Ovary (tissue), 9 donors: ENCODE data around the gene TMEFF2. TPM values are rescaled to one million over a fixed set of nuclear protein-coding genes. Genes with fewer than 3 reads are reported as not detected.

ENCODE experiments used
- DNase-seq, 5 donors: peaks; one replicate each; pipeline ENCODE4 v3.0.0-alpha.2; 2019 to 2020
- H3K27ac ChIP-seq, 2 donors: fragments of 200-600 bp; one replicate each; pipeline versions ENCODE4 v1.5.1 to v1.8.0; 2019 to 2022
- H3K27me3 ChIP-seq: fragments of 200-600 bp; one replicate; pipeline ENCODE4 v1.8.0; 2022
- H3K36me3 ChIP-seq: fragments of 200-600 bp; sonication (generic); one replicate; pipeline ENCODE4 v1.5.1; 2019
- H3K4me1 ChIP-seq: one replicate; pipeline ENCODE4 v1.8.1; 2013; ENCODE audit warnings: mild to moderate bottlenecking, moderate library complexity; ENCODE audit not compliant: insufficient read depth
- H3K4me3 ChIP-seq: fragments of 200-600 bp; sonication (generic); one replicate; pipeline ENCODE4 v1.5.1; 2017
- H3K9me3 ChIP-seq, 2 donors: fragments of 200-600 bp in 1 of 2; sonication (generic) in 1 of 2; one replicate each; pipeline versions ENCODE4 v1.5.1 to v1.8.1; 2013 to 2019; ENCODE audit warnings: mild to moderate bottlenecking in 1 of 2, moderate library complexity in 1 of 2
- CTCF ChIP-seq, 3 donors: fragments of 450-650 bp in 2 of 3; fragments of 200-600 bp in 1 of 3; IDR thresholded peaks; one replicate each; pipeline versions ENCODE4 v1.5.1 to v1.8.0; 2016 to 2022; ENCODE audit warnings: antibody characterized with exemption in 3 of 3, mild to moderate bottlenecking in 1 of 3
- EP300 ChIP-seq: sonication (generic); formaldehyde crosslinking; IDR thresholded peaks from one replicate; pipeline ENCODE4 v1.6.1; 2017; ENCODE audit warnings: antibody characterized with exemption
- POLR2A ChIP-seq: fragments of 450-650 bp; IDR thresholded peaks from one replicate; pipeline ENCODE4 v1.6.1; 2017; ENCODE audit warnings: antibody characterized with exemption, mild to moderate bottlenecking, moderate library complexity
- WGBS, 3 donors: extraction: QIAGEN DNeasy Blood & Tissue Kit in 1 of 3; methylation state at CpG; one replicate each; pipeline versions ENCODE4 v1.1.5 to v1.1.7; 2013 to 2017; 5-methylcytosine and 5-hydroxymethylcytosine counted together
- intact Hi-C, 4 donors: fragments of 100-400 bp; cut with DNase I; formaldehyde crosslinking; loops; one replicate each; pipeline versions ENCODE4 v1.11.0 to v1.15.1; 2022 to 2023
- polyA plus RNA-seq, 2 donors: library from polyadenylated mRNA; stranded (reverse); fragments of 200-250 nt in 1 of 2; fragments of 350-450 nt in 1 of 2; fragmentation: Illumina TruSeq in 1 of 2; extraction: RNeasy Lipid Tissue Mini Kit (QIAGEN cat#74804) in 1 of 2; gene quantifications; one replicate each; pipeline ENCODE4 v1.2.3, GENCODE V29; 2013 to 2014
- total RNA-seq, 7 donors: library from RNA; depleted of rRNA in 2 of 7; stranded (reverse); fragments of >200 nt in 2 of 7; fragmentation: NEBNext Ultra II Directional in 3 of 7; extraction: Animal tissue kit (Norgen Biotek cat#: 25700) in 3 of 7; gene quantifications; one replicate each; pipeline versions ENCODE4 v1.1.0 to v1.2.4, GENCODE V29; 2016 to 2023
- donor health status: DM: no; HTN: no; CAD: no; lungs with moderate emphysema.
- donor health status: DM: no; HTN: no; CAD: no.
- donor health status: Bipolar disorder and iron deficiency.
- donor health status: DM: yes; HTN: yes; CAD: no.
- donor health status: DM: no; HTN: no; CAD: no.
- donor health status: DM: yes; HTN: yes; CAD: no.

TMEFF2 gene
- total and polyA plus RNA-seq, 9 donors = 0.05 to 0.34 (median 0.08) TPM; not detected in 5

GRCh38 chr2:191983186-191983585 lies 211.5 kb downstream of the TMEFF2 start:
- intact Hi-C loops = no loop called here

GRCh38 chr2:191981706-191982105 lies 213.0 kb downstream of the TMEFF2 start:
- H3K4me3 ChIP-seq = no peak overlapping the region
- H3K27me3 ChIP-seq = no peaks in the 10 kb centered on the region
- TF ChIP-seq EP300 = no peak
- no peak for DNase-seq
- 85 to 97% (median 92%) methylated on average over 5 of the region's 5 CpGs for WGBS, 3 donors
- no peaks in the 10 kb centered on the region for H3K36me3 ChIP-seq
- no peaks in the 10 kb centered on the region for H3K9me3 ChIP-seq
- intact Hi-C loops = no loop called here
- no peak overlapping the region for H3K27ac ChIP-seq
- no peaks in the 10 kb centered on the region for H3K4me1 ChIP-seq

More at GRCh38 chr2:191983186-191983585, 211.5 kb downstream of the TMEFF2 start:
- TF ChIP-seq EP300 (no peak), CTCF (IDR thresholded peaks at IDR 0.05) (no peak), POLR2A (no peak)
- Histone ChIP-seq H3K27ac (no peak overlapping the region), H3K9me3 (no peaks in the 10 kb centered on the region), H3K36me3 (no peaks in the 10 kb centered on the region), H3K4me3 (no peak overlapping the region), H3K4me1 (no peaks in the 10 kb centered on the region), H3K27me3 (no peaks in the 10 kb centered on the region)
- DNase-seq = no peak

- intact Hi-C loops = no loop called here
- H3K27me3 ChIP-seq = no peaks in the 10 kb centered on the region
- no peaks in the 10 kb centered on the region for H3K4me1 ChIP-seq
- no peaks in the 10 kb centered on the region for H3K9me3 ChIP-seq
- no peak for DNase-seq
- H3K27ac ChIP-seq = no peak overlapping the region
- TF ChIP-seq CTCF (IDR thresholded peaks at IDR 0.05) (no peak), EP300 (no peak), POLR2A (no peak)
- H3K4me3 ChIP-seq = no peak overlapping the region
- H3K36me3 ChIP-seq = no peaks in the 10 kb centered on the region
- 92 to 98% (median 96%) methylated on average over 3 of the region's 3 CpGs for WGBS, 3 donors
Observed at GRCh38 chr2:191980483-191980882, 214.2 kb downstream of the TMEFF2 start.

GRCh38 chr2:191979221-191979730 lies 215.5 kb downstream of the TMEFF2 start:
- TF ChIP-seq EP300 (no peak), CTCF (IDR thresholded peaks at IDR 0.05) (no peak)
- Histone ChIP-seq H3K4me1 (no peaks in the 10 kb centered on the region), H3K36me3 (no peaks in the 10 kb centered on the region), H3K4me3 (no peak overlapping the region), H3K27me3 (no peaks in the 10 kb centered on the region), H3K9me3 (no peaks in the 10 kb centered on the region), H3K27ac (no peak overlapping the region)
- DNase-seq = no peak
- 47 to 50% (median 48%) methylated on average over 2 of the region's 2 CpGs for WGBS, 3 donors
- intact Hi-C loops = no loop called here

- DNase-seq = no peak
- intact Hi-C loops = no loop called here
- Histone ChIP-seq H3K27me3 (no peaks in the 10 kb centered on the region), H3K4me1 (no peaks in the 10 kb centered on the region), H3K9me3 (no peaks in the 10 kb centered on the region), H3K36me3 (no peaks in the 10 kb centered on the region), H3K4me3 (no peak overlapping the region), H3K27ac (no peak overlapping the region)
- TF ChIP-seq EP300 (no peak), CTCF (IDR thresholded peaks at IDR 0.05) (no peak), POLR2A (no peak)
- WGBS, 3 donors = 2 to 8% (median 5%) methylated on average over 1 of the region's 1 CpG
Observed at GRCh38 chr2:191977754-191978153, 217.0 kb downstream of the TMEFF2 start.
